Stimulated activated naive CD4-positive, alpha-beta T cell (primary cell): Measurements from ENCODE around the gene EIF2AK2.

Experiments
- DNase-seq, 6 experiments: peaks; one replicate each; lab custom pipeline; 2025; lab: John Stamatoyannopoulos, UW

EIF2AK2 gene

GRCh38 chr2:37102588-37102987 is 54.2 kb downstream of the EIF2AK2 start:
- DNase-seq, result no peak

GRCh38 chr2:37100054-37100453 is 56.7 kb downstream of the EIF2AK2 start:
- no peak for DNase-seq

GRCh38 chr2:37098416-37099118 is 58.2 kb downstream of the EIF2AK2 start:
- no peak for DNase-seq

GRCh38 chr2:37096568-37096967 is 60.2 kb downstream of the EIF2AK2 start:
- no peak for DNase-seq

- no peak for DNase-seq
These were observed 64.9 kb downstream of the EIF2AK2 start for GRCh38 chr2:37091873-37092272.

- DNase-seq, result no peak
These were observed 66.7 kb downstream of the EIF2AK2 start for GRCh38 chr2:37090019-37090477.

GRCh38 chr2:37085731-37086147 is 71.0 kb downstream of the EIF2AK2 start:
- DNase-seq, result no peak

GRCh38 chr2:37084797-37085196 is 72.0 kb downstream of the EIF2AK2 start:
- peak in 1 of 6 experiments; percentile 16 for DNase-seq

- peak; percentile 83 to 93 (median 92) for DNase-seq
These were observed 72.6 kb downstream of the EIF2AK2 start, which contains the start of the genes GPATCH11 and HEATR5B for GRCh38 chr2:37083873-37084794. TSS of gene GPATCH11 (plus strand) at chr2:37084518. CDS start at chr2:37088382, 3,864 bp downstream. TSS of gene HEATR5B (minus strand) at chr2:37084372. CDS start at chr2:37083414, 958 bp downstream.

- peak in 2 of 6 experiments; percentile 9 to 12 for DNase-seq
These were observed 76.1 kb downstream of the EIF2AK2 start for GRCh38 chr2:37080689-37081088.

GRCh38 chr2:37080266-37080665 is 76.5 kb downstream of the EIF2AK2 start:
- no peak for DNase-seq

GRCh38 chr2:37070931-37071330 is 85.8 kb downstream of the EIF2AK2 start:
- DNase-seq, result no peak

GRCh38 chr2:37068686-37069085 is 88.1 kb downstream of the EIF2AK2 start:
- DNase-seq, result no peak

GRCh38 chr2:37061776-37062175 is 95.0 kb downstream of the EIF2AK2 start:
- no peak for DNase-seq

- no peak for DNase-seq
These were observed 95.6 kb downstream of the EIF2AK2 start for GRCh38 chr2:37061013-37061711.

- no peak for DNase-seq
These were observed 96.3 kb downstream of the EIF2AK2 start for GRCh38 chr2:37060446-37060845.

- DNase-seq, result no peak
These were observed 96.9 kb downstream of the EIF2AK2 start for GRCh38 chr2:37059841-37060240.

- DNase-seq, result no peak
These were observed 104.0 kb downstream of the EIF2AK2 start for GRCh38 chr2:37052600-37053332.
